GM12874 (cell line): ENCODE measurements around the gene RAB44.

Experiments used
- TF ChIP-seq, protein P1 (sequence below): IDR thresholded peaks from 2 replicates; pipeline ENCODE4 v1.5.1; 2011; ENCODE audit warnings: low read depth, mild to moderate bottlenecking, control low read depth, low read length, moderate library complexity; ENCODE audit not compliant: insufficient read depth

The RAB44 gene

DNA sequence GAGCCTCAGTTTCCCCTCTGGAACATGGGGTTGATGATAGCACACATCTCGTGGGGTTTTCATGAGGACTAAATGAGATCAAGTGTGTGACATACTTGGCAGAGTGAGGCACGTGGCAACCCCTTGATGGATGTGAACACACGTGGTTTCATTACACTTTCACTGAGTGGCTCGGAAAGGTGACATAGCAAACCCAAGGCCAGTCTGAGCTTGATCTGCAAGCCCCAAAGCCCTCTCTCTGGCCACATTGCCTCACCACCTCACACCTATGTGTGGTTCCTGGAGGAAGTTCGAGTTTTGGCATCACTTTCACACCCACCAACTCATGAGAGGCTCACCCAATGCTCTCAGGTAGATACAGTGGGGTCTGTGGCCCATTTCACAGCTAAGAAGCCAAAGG is 81.6 kb downstream of the RAB44 start:
- TF ChIP-seq, protein P1, sequence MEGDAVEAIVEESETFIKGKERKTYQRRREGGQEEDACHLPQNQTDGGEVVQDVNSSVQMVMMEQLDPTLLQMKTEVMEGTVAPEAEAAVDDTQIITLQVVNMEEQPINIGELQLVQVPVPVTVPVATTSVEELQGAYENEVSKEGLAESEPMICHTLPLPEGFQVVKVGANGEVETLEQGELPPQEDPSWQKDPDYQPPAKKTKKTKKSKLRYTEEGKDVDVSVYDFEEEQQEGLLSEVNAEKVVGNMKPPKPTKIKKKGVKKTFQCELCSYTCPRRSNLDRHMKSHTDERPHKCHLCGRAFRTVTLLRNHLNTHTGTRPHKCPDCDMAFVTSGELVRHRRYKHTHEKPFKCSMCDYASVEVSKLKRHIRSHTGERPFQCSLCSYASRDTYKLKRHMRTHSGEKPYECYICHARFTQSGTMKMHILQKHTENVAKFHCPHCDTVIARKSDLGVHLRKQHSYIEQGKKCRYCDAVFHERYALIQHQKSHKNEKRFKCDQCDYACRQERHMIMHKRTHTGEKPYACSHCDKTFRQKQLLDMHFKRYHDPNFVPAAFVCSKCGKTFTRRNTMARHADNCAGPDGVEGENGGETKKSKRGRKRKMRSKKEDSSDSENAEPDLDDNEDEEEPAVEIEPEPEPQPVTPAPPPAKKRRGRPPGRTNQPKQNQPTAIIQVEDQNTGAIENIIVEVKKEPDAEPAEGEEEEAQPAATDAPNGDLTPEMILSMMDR: no peak

DNA sequence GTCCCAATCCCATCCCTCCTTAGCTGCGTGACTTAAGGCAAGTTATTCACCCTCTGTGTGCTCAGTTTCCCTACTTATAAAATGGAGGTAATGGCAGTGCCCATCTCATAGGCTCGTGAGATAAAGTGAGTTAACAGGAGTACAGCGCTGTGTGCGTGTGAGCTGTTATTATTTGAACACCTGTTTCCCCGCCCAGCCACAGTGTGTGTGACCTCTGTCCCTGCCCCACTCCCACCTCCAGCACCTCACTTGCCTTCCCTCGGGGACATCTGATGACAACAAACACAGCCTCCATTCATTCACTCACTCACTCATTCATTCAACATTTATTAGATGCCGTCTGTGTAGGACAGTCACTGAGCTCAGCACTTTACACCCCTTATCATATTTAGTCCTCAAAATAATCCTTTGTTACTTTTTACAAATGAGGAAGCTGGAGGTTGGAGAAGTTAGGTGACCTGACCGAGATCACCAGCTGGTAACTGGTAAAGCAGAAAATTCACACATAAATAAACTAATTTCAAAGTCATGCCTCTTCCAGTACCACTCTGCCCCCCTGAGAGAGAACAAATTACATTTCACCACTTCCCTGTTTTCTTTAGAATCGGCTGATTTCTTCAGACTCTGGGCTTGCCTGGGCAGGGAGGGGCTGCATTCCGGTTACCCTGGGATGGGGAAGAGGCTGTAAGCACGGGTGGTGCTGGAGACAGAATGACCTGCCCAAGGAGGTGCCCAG is 83.0 kb downstream of the RAB44 start:
- TF ChIP-seq, protein P1: no peak

DNA sequence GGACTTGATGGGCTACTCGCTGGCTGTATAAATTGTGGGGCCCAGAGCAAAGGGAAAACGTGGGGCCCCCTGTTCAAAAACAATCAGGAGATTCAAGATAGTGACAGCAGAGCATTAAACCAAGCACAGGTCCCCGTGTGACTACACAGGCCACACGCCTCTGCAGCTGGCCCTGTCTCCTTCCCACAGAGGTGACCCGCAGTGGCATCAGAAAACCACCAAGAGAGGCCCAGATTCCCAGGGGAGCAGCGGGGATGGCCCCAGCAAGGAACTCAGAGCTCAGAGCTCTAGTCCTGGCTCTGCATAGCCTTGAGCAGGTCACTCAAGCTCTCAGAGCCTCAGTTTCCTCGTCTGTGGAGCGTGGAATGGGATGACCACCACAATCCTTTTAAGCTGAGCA is 84.0 kb downstream of the RAB44 start:
- TF ChIP-seq, protein P1: no peak
